RWPE2 (cell line): ENCODE results near the gene NCAPD2.

Experiments
- ATAC-seq: fragments of 200-7000 bp; cut with Tn5 transposase; 3 replicates; pipeline ENCODE4 v1.9.1; 2021; ENCODE audit warnings: low read depth
- DNase-seq: peaks from one replicate; pipeline ENCODE4 v3.0.0-alpha.2; 2020; ENCODE audit warnings: low spot score
- H3K27ac ChIP-seq: fragments of 450-650 bp; 2 replicates; pipeline ENCODE4 v1.5.1; 2017; ENCODE audit warnings: mild to moderate bottlenecking; ENCODE audit not compliant: poor library complexity, severe bottlenecking
- H3K27me3 ChIP-seq: fragments of 250-450 bp; sonication (Bioruptor Pico); 2 replicates; pipeline ENCODE4 v1.5.1; 2021; ENCODE audit warnings: mild to moderate bottlenecking, moderate library complexity; ENCODE audit not compliant: insufficient read depth, poor library complexity, severe bottlenecking
- H3K36me3 ChIP-seq: fragments of 250-450 bp; sonication (Bioruptor Pico); 2 replicates; pipeline ENCODE4 v1.5.1; 2020; ENCODE audit warnings: low read depth, mild to moderate bottlenecking, moderate library complexity
- H3K4me1 ChIP-seq: fragments of 250-450 bp; sonication (Bioruptor Pico); 2 replicates; pipeline ENCODE4 v1.5.1; 2021; ENCODE audit warnings: mild to moderate bottlenecking, moderate library complexity; ENCODE audit not compliant: insufficient read depth, poor library complexity, severe bottlenecking
- H3K4me3 ChIP-seq: fragments of 250-450 bp; sonication (Bioruptor Pico); 2 replicates; pipeline ENCODE4 v1.5.1; 2021; ENCODE audit warnings: mild to moderate bottlenecking, moderate library complexity; ENCODE audit not compliant: severe bottlenecking
- H3K9me3 ChIP-seq: fragments of 250-450 bp; sonication (Bioruptor Pico); 2 replicates; pipeline ENCODE4 v1.5.1; 2021; ENCODE audit warnings: mild to moderate bottlenecking, moderate library complexity; ENCODE audit not compliant: severe bottlenecking
- TF ChIP-seq, protein P1 (sequence below): fragments of 450-650 bp; IDR thresholded peaks from one replicate; pipeline ENCODE4 v1.5.1; 2017; ENCODE audit warnings: mild to moderate bottlenecking, moderate library complexity; ENCODE audit not compliant: poor library complexity, severe bottlenecking

Gene NCAPD2

DNA sequence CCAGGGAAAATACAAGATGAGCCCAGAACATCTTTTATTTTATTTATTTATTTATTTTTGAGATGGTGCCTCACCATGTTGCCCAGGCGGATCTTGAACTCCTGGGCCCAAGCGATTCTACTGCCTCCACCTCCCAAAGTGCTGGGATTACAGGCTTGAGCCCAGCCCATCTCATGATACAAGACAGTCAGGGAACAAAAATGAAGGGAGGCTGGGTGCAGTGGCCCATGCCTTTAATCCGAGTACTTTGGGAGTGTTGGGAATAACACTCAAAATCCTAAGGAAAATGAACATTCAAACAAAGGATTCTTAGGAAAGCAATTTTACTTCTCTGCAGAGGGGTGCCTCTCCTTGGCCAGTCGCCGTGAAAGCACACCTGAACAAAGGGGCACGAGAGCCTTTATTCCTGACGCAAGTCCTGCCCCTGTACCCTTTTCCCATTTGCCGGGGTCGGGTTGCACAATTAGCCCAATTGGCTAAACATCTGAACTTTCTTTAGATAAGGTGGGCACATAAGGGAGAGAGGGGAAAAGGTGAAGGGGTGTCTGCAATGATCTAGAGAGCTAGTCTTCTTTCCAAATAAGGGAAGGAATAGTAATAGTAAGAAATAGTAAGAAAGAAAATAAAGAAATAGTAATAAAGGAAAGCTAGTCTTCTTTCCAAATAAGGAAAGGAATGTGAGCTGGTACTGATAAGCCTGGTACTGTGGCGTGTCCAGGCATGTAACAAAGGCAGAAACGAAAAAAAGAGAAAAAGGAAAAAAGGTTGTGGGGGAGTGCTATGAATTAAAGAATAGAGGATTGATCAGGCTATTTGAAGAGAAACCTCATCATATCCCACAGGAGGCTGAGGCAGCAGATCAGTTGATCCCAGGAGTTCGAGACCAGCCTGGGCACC is 13.4 kb downstream of the NCAPD2 start:
- H3K9me3 ChIP-seq = no peaks in the 10 kb centered on the region
- H3K36me3 ChIP-seq = peaks cover 81% of the 10 kb centered on the region
- no peaks in the 10 kb centered on the region for H3K27me3 ChIP-seq
- no peak overlapping the region for H3K4me3 ChIP-seq
- H3K27ac ChIP-seq = peak overlapping the region; percentile 70
- DNase-seq (no peak), ATAC-seq (peak; percentile 59; the same call in 2 of the 3 replicates)
- H3K4me1 ChIP-seq = peaks cover 18% of the 10 kb centered on the region
- TF ChIP-seq, protein P1, sequence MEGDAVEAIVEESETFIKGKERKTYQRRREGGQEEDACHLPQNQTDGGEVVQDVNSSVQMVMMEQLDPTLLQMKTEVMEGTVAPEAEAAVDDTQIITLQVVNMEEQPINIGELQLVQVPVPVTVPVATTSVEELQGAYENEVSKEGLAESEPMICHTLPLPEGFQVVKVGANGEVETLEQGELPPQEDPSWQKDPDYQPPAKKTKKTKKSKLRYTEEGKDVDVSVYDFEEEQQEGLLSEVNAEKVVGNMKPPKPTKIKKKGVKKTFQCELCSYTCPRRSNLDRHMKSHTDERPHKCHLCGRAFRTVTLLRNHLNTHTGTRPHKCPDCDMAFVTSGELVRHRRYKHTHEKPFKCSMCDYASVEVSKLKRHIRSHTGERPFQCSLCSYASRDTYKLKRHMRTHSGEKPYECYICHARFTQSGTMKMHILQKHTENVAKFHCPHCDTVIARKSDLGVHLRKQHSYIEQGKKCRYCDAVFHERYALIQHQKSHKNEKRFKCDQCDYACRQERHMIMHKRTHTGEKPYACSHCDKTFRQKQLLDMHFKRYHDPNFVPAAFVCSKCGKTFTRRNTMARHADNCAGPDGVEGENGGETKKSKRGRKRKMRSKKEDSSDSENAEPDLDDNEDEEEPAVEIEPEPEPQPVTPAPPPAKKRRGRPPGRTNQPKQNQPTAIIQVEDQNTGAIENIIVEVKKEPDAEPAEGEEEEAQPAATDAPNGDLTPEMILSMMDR = no peak

DNA sequence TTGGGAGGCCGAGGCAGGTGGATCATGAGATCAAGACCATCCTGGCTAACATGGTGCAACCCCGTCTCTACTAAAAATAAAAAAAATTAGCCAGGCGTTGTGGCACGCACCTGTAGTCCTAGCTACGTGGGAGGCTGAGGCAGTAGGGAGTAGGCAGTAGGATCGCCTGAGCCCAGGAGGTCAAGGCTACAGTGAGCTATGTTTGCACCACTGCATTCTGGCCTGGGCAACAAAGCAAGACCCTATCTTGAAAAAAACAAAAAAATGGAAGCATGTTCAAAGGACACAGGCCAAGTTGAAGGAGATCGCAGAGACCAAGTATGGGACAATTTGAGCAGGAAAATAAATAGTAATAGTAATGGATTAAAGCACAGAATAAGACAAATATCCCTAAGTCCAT is 14.2 kb downstream of the NCAPD2 start:
- TF ChIP-seq, protein P1 = no peak
- H3K9me3 ChIP-seq = no peaks in the 10 kb centered on the region
- peaks cover 81% of the 10 kb centered on the region for H3K36me3 ChIP-seq
- no peaks in the 10 kb centered on the region for H3K27me3 ChIP-seq
- DNase-seq (no peak), ATAC-seq (no peak)
- no peak overlapping the region for H3K4me3 ChIP-seq
- H3K4me1 ChIP-seq = peaks cover 18% of the 10 kb centered on the region
- peak overlapping the region; percentile 70 for H3K27ac ChIP-seq

DNA sequence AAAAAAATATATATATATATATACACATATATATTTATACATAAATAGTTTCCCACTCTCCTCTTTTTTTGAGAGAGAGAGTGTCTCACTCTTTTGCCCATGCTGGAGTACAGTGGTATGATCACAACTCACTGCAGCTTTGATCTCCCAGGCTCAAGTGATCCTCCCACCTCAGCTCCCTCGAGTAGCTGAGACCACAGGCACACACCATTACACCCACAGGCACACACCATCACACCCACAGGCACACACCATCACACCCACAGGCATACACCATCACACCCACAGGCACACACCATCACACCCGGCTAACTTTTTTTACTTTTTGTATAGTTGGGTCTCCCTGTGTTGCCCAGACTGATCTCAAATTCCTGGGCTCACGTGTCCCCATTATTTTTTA is 26.3 kb downstream of the NCAPD2 start:
- H3K4me1 ChIP-seq = no peaks in the 10 kb centered on the region
- H3K36me3 ChIP-seq = peaks cover 97% of the 10 kb centered on the region
- no peak for ATAC-seq
- H3K9me3 ChIP-seq = no peaks in the 10 kb centered on the region
- H3K4me3 ChIP-seq = no peak overlapping the region
- TF ChIP-seq, protein P1 = no peak
- no peak overlapping the region for H3K27ac ChIP-seq
- DNase-seq = no peak
- no peaks in the 10 kb centered on the region for H3K27me3 ChIP-seq

DNA sequence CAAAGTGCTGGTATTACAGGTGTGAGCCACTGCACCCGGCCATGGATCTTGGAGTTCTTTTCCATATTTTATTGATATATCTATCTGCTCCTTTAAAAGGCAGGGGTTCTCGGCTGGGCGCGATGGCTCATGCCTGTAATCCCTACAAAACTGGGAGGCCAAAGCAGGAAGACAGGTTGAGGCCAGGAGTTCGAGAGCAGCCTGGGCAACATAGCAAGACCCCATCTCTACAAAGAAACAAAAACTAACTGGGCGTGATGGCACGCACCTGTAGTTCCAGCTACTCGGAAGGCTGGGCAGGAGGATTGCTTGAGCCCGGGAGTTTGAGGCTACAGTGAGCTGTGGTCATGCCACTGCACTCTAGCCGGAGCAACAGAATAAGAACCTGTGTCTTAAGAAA is 28.3 kb downstream of the NCAPD2 start:
- Histone ChIP-seq H3K4me3 (no peak overlapping the region), H3K36me3 (peaks cover 97% of the 10 kb centered on the region), H3K27ac (no peak overlapping the region), H3K9me3 (no peaks in the 10 kb centered on the region), H3K27me3 (no peaks in the 10 kb centered on the region), H3K4me1 (no peaks in the 10 kb centered on the region)
- no peak for ATAC-seq
- TF ChIP-seq, protein P1 = no peak
- DNase-seq = no peak

DNA sequence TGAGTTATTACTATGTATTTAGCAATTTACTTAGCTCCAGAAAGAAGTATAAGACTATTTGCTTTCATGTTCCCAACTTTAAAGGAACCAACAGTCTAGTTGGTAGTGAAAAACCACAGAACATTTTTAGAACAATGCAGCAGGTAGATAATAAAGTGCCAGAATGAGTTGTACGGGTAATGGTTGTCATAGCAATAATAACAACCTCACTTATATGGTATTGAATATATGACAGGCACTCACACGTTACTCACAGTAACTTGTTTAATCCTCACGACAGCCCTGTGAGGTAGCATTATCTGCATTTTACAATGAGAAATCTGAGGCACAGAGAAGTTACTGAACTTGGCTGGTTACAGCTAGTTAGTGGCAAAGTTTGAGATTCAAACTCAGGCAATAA is 29.8 kb downstream of the NCAPD2 start:
- Histone ChIP-seq H3K27me3 (no peaks in the 10 kb centered on the region), H3K36me3 (peaks cover 97% of the 10 kb centered on the region), H3K27ac (no peak overlapping the region), H3K9me3 (no peaks in the 10 kb centered on the region), H3K4me1 (no peaks in the 10 kb centered on the region), H3K4me3 (no peak overlapping the region)
- TF ChIP-seq, protein P1 = no peak
- no peak for DNase-seq
- ATAC-seq = no peak
